Measurements from ENCODE around the gene MFSD12.
"Not testable (repeated sequence)": the region's sequence is repeated elsewhere in the genome, so short reads cannot be mapped to it uniquely, and the experiment has no call there.

The MFSD12 gene

GRCh38 chr19:3584036-3584802 is 26.8 kb upstream of the MFSD12 start:
- DNase-seq: not testable (repeated sequence)

- DNase-seq: not testable (repeated sequence)
Observed at GRCh38 chr19:3581792-3582191, 24.4 kb upstream of the MFSD12 start.

GRCh38 chr19:3580156-3580934 is 23.0 kb upstream of the MFSD12 start:
- DNase-seq: no peak

- DNase-seq: no peak
Observed at GRCh38 chr19:3578390-3578789, 21.0 kb upstream of the MFSD12 start.

DNA sequence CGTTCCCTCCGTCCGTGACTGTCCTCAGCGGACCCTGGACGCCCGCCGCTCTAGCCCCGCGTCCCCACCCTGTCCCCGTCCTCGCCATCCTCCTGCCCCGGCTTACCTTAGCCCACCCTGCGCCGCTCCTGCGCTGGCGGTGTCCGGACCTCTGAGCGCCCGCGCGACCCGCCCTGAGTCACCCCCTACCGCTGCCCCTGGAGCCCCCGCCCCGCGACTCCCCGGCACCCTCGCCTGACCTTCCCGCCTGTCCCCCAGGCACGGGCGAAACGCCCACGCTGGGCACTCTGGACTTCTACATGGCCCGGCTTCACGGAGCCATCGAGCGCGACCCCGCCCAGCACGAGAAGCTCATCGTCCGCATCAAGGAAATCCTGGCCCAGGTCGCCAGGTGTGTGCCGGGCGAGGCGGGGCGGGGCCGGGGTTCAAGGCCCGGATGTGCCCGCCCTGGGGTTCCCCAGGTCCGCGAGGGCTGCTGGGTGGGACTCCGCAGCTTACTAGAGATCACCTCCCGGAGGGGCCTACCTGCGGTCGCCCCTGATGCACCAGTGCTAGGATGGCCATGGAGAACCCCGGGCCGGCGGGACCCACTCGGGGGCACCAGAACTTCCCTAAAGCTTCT is 20.4 kb upstream of the MFSD12 start:
- no peak for DNase-seq

GRCh38 chr19:3576696-3577443 is 19.5 kb upstream of the MFSD12 start:
- DNase-seq: no peak

- DNase-seq: no peak
Observed at GRCh38 chr19:3575949-3576673, 18.7 kb upstream of the MFSD12 start.

DNA sequence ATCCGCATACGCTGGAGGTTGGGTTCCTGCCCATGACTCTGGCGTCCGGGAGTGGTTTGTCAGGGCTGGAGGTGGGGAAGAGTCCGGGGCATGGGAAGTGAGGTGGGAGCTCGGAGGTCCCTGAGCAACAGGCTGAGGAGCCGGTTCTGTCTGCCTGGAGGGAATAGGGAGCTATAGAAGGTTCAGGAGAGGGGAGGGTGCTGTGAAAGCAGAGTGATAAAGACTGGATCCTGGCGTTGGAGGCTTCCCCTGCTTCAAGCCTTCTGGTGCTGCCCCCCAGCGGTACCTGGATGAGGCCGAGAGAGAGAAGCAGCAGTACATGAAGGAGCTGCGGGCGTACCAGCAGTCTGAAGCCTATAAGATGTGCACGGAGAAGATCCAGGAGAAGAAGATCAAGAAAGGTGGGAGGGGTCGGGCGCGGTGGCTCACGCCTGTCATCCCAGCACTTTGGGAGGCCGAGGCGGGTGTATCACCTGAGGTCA is 17.9 kb upstream of the MFSD12 start:
- no peak for DNase-seq

- DNase-seq: peak; percentile 67 to 93 (median 83)
Observed at GRCh38 chr19:3573858-3574637, 16.7 kb upstream of the MFSD12 start.

DNA sequence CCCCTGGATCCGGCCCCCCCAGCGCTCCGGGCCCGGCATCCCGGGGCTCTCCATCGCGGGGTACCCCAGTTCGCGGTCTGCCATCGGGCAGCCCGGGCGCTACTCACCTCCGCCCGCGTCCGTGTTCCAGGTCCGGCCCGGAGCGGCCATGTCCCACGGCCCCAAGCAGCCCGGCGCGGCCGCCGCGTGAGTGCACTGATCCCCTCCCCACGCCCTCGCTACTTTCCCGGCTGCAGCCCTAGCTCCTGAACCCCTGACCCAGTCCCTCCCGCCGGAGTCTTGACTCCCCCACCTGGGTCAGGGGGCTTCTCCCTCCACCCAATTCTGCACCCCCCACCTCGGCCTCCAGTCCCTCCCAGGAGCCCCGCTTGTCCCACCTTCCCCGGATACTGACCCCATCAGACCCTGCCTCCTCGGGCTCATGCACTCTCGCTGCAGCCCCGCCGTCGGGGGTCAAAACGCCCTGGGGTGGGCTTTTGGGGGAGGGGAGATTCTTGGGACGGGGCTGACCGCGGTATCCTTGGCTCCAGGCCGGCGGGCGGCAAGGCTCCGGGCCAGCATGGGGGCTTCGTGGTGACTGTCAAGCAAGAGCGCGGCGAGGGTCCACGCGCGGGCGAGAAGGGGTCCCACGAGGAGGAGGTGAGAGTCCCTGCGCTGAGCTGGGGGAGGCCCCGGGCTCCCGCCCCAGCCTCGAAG is 15.9 kb upstream of the MFSD12 start:
- DNase-seq: peak in 1 of 3 experiments; percentile 58

DNA sequence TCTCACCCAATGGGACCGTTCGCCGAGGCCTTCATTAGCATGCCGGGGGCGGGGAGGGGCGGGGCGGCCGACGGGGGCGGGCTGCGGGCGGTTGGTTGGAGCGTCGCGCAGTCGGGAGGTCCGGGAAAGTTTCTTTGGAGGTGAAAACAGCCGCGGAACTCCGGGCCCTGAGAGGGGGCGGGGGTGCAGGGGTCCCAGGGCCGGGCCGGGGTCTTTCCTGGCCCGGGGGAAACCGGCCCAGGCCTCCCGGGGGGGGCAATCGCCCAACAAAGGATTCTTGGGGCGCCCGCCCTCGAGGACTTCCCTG is 15.4 kb upstream of the MFSD12 start, which contains the start of gene HMG20B:
TSS of gene HMG20B (plus strand) at position 90 of the 307 bp plus-strand sequence. CDS start 366 bp downstream, outside the sequence.
- DNase-seq: peak in 1 of 3 experiments; percentile 79

DNA sequence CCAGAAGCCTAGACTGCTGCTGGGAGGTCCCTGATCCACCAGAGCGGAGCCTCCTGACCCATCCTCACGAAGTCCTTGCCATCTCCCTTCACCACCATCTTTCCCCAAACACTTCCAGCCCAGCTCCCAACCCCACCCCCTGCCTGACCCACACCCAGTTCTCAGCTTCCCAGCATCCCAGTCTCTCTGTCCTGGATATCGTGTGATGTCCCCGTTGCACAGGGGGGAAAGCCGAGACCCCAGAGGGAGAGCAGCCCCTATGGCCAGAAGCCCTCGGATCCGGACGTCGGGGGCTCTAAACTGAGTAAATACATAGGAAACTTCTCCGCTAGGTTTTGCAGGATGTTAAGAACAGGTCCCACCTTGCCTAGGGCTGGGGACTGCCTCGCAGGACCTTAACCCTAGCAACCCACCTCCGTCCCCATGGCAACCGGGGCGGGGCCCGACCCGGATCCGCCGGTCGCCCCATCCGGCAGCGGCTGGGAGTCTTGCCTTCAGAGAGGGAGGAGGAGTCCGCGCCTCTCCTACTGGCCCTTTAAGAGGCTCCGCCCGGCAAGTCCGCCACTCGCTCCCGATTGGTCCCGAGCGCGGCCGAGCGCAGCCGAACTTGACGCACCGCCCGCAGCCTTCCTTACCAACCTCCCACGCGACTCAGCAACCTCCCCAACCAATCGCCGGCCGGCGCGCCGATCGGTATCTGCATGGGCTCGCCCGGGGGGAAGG is 14.9 kb upstream of the MFSD12 start:
- peak; percentile 99 to 100 (median 100) for DNase-seq

- DNase-seq: no peak
Observed at GRCh38 chr19:3570606-3571011, 13.2 kb upstream of the MFSD12 start.

DNA sequence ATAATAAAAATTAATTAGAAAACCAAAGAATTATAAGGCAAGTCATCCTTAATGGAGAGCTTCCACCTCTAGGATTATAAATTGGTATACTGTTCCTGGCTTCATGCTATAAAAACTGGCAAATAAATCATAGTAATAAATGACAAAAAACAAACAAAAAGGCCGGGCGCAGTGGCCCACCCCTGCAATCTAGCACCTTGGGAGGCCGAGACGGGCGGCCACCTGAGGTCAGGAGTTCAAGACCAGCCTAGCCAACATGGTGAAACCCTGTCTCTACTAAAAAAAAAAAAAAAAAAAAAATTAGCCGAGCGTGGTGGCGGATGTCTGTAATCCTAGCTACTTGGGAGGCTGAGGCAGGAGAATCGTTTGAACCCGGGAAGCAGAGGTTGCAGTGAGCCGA is 12.7 kb upstream of the MFSD12 start:
- DNase-seq: peak in 1 of 3 experiments; percentile 63

DNA sequence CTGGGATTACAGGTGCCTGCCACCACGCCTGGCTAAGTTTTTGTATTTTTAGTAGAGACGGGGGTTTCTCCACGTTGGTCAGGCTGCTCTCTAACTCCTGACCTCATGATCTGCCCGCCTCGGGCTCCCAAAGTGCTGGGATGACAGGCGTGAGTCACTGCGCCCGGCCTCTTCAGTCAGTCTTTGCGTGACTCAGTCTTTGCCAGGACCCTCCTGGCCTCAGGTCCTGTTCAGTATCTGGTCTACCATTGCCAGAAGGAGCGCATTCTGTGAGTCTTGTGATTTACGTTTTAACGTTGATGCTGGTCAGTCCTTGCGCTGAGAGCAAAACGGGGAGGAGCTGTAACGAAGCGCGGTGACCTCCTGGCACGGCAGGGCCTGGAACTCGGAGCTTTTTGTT is 7.8 kb upstream of the MFSD12 start:
- DNase-seq: no peak

GRCh38 chr19:3563709-3564524 is 6.5 kb upstream of the MFSD12 start:
- DNase-seq: no peak

DNA sequence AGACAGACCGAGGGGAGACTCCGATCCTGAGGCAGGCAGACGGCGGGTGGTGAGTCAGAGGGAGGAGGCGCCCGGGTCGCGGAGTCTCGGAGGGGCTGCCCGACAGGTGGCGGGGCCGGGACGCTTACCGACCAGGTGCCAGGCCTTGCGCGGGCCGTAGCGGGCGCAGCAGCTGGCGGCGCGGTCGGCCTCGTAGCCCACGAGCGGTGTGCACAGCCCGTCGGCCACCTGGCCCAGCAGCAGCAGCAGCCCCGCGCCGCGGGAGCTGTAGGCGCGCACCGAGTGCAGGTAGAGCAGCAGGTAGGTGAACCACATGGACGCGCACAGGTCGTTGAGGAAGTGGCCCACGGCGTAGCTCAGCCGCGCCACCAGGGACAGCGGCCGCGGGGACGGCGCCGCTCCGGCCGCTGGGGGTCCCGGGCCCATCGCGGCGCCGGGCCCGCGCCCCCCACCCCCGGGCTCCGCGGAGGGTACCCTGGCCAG is 367 bp downstream of the MFSD12 start:
- peak; percentile 31 to 73 (median 66) for DNase-seq

- DNase-seq: no peak
Observed at GRCh38 chr19:3556423-3556977, 886 bp downstream of the MFSD12 start.

Data from NCI-H1417 (cell line).